NT2/D1 (cell line): Measurements from ENCODE around the gene TGFB3.

ENCODE experiments used
- SUZ12 ChIP-seq: IDR thresholded peaks from 2 replicates; pipeline ENCODE4 v1.6.1; 2011; ENCODE audit not compliant: insufficient read length, insufficient read depth; ENCODE audit errors: extremely low read depth
- YY1 ChIP-seq: IDR thresholded peaks from 2 replicates; pipeline ENCODE4 v1.6.1; 2011; ENCODE audit not compliant: insufficient read length, insufficient read depth
- ZNF274 ChIP-seq: IDR thresholded peaks from 2 replicates; pipeline ENCODE4 v1.6.1; 2011; ENCODE audit warnings: mild to moderate bottlenecking, low read depth, low read length

GRCh38 chr14:75969891-75970290 is 11.9 kb downstream of the TGFB3 start:
- TF ChIP-seq YY1 (no peak), SUZ12 (no peak), ZNF274 (no peak)
